GM21423 (cell line): ENCODE results near the gene ZNF124.
"Not testable (repeated sequence)": the region's sequence is repeated elsewhere in the genome, so short reads cannot be mapped to it uniquely, and the experiment has no call there.

Source experiments
- ATAC-seq: cut with Tn5 transposase; IDR thresholded peaks from one replicate; pipeline ENCODE4 v1.9.1; 2021; ENCODE audit warnings: mild to moderate bottlenecking, moderate library complexity; ENCODE audit not compliant: unreplicated experiment

Gene ZNF124

DNA sequence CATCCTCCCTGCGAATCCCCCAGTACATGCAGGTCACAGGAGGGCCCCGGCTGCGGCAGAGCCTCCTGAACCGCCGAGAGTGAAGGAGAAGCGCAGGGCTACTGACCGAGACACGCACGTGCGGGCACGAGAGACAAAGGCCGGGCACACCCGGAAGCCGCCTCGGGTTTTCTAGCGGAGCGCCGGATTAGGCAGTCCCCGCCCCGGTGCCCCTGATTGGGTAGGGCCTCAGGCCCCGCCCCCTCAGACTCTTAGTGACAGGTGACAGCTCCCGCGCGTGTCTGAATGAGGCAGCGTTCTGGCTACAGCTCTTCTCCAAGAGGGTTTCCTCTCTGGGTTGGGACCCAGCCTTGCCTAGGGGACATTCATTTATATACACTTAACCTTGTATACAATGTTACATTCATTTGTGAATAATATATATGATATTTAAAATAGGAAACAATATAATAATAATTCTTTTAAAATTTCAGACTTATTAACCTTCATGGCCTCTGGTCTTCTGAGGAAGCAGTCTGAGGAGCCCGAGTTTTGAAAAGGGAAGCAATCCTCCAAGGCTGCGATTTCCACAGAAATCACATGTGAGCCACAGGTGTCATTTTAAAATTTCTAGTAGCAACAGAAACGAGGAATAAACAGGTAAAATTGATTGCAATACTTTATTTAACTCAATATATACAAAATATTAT is at the start of gene ZNF124:
ZNF124 (minus strand) TSS at position 146 of the 689 bp plus-strand sequence; CDS start at position 3, 143 bp downstream.
- ATAC-seq, result peak; percentile 98

- ATAC-seq, result not testable (repeated sequence)
Measured at GRCh38 chr1:247220280-247220679, 48.5 kb upstream of the ZNF124 start.

DNA sequence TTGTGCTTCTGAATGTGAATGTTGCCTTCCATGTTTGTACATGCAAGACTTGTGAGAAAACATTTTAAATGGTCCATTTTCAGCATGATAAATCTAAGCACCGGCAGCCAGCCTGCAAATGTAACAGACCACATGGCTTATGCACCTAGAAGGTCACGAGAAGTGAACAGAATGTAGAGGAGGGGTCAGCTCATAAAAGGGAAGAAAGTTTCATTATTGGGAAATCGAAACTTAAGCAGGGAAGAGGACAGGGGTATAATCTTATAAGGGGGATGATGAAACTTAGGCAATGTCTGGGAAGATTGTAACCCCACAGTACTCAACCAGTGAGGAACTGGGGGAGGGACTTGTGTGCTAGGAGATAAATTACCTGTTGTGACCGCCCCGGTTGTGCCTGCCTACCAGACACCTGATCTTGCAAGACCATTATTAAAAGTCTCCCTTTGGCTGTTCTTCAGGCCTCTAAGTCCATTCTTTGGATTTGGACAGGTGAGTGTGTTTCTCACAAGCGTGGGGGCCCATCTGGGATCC is 46.4 kb upstream of the ZNF124 start:
- no peak for ATAC-seq

GRCh38 chr1:247216261-247216660 is 44.4 kb upstream of the ZNF124 start:
- no peak for ATAC-seq

DNA sequence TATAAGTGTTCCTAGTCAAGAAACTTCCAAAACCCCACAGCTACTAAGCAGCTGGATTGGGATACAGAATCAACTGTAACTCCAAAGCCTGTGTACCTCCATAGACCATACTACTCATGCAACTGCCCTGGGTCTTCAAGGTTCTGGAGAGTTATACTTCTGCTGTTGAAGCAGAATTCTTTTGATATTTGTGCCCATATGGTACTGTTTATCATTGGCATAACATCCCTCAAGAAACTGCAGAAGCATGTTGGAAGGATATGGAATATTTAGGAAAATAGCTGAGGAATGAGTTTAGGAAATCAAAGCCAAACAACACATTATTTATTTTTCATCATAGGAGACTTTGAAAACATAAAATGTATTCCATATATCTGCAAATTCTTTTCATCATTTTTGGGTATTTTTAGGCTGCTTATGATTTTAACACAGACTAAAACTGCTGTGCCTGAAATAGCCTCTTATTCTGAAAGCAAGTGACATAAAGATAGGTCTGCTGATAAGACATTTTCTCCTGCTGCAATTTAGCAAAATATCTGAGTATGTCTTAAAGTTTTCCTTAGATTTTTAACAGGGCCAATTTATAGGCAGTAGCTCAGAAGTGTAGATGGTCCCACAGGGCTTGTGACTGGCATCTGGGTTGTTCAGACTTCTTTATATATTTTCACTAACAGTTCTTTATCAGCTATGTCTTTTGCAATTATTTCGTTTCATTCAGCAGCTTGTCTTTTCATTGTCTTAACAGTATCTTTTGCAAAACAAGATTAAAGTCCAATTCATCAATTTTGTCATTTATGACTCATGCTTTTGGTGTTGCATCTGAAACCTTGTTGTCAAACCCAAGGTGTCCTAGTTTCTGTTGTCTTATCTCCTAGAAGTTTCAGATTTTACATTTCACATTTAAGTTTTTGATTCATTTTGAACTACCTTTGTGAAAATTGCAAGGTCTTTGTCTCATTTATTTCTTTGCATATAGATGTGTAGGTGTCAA is 41.1 kb upstream of the ZNF124 start:
- ATAC-seq, result no peak

GRCh38 chr1:247212012-247212411 is 40.2 kb upstream of the ZNF124 start:
- ATAC-seq, result peak; percentile 58

DNA sequence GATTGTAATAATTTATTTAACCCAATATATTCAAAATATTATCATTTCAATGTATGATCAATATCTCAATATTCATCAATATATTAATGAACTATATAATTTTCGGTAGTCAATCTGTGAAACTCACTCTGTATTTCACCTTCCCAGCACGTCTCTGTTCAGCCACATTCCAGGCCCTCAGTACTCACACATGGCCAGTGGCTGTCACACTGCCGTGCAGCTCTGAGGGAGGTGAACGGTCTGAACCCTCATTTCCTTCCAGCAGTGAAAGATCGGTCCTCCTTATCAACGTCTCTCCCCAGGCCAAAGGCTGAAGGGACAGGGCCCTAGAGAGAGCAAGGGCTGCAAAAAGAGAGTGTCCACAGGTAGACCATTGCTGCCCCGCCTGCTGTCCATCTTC is 39.5 kb upstream of the ZNF124 start:
- ATAC-seq, result no peak

DNA sequence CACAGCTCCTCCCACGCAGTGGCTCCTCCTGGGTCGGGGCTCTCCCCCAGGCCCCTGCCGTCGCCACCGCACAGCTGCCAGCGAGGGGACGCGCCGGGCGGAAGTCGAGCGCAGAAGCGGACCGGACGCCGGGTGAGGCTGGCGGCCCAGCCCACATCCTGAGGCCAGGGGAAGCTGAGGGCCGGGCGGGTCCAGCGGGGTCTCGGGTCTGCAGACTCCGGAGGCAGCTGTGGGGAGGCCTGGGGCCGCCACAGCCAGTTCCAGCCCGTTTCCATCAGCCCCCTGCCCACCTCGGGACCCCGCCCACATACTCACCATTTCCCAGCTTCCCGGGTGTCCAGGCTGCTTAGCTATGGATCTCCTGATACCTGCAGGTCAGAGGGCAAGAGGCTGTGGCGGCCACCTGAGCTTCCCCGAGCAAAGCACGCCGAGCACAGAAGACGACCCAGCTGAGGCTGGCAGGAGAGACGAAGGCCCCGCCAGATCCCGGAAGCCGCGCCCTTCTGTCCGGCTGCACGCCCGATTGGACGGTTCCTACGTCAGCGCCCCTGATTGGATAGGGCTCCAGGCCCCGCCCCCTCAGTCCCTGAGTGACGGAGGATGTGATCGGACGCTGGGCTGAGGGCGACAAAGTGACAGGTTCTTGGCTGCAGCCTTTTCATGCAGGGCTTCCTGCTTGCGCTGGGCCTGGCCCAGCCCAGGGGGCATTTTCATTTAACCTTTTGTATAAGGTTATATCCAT is 38.7 kb upstream of the ZNF124 start:
- peak; percentile 88 for ATAC-seq

DNA sequence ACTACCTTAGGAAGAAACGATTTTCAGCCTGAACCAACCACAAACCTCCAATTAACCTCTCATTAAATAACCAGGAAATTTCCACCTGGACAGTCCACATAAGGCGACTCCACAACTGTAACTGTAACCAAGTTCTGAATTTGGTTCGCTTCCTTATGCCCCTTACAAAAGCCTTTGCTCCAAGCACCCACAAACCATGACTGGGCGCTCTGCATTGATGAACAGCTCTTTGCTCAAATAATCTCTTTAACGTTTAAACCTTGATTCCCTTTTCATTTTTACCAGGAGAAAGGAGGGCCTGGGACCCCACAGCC is 38.2 kb upstream of the ZNF124 start:
- ATAC-seq, result peak; percentile 0

DNA sequence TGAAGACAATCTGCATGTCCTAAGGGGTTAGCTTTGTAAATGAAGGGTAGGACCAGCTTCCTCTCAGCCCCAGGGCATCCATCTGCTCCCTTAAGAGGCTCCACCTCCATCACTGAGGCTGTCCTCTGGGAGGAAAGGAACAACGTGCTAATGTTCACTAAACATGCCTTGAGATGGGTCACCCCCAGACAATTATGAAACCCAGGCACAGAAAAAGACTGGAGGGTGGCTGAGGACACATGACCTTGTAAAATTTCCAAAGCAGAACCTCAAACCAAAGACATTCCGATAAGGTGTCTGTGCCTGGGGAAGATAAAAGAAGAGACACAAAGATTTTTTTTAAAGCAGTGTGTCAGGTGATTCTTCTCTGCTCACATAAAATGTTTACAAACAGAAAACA is 37.6 kb upstream of the ZNF124 start:
- no peak for ATAC-seq

DNA sequence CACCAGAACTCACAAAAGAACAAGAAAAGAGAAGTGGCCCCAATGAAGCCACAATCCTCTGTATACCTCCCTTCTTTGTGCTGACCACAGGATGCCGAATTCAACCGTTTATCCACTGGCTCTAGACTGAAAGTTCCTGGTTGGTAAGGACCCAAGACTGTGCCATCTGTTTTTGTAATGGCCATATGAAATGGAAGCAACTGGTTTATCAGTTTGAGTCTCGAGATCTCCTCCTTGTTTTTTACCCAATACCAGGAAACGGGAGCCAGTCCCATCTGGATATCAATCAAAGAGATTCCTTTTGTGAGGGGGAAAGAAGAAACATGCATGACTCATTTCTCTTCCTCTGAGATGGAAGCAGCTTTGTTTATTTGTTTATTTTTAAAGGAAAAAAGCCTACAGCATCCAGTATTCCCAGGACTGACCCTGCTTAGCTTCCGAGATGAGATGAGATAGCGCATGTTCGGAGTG is 32.4 kb upstream of the ZNF124 start:
- no peak for ATAC-seq

GRCh38 chr1:247198781-247199180 is 27.0 kb upstream of the ZNF124 start:
- ATAC-seq, result no peak

DNA sequence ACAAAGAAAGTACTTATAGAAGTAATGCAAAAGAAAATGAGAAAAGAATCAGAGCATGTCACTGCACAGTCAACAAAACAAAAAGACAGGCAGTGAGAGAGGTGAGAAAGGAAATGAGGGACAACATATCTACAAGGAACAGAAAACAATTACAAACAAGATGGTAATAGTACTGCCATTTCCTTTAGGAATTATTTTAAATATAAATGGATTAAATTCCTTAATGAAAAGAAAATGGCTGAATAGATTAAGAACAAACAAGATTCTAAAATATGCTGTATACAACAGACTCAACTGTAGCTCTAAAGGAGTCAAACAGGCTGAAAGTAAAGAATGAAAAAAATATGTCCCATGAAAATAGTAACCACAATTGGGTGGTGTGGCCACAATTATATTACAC is 22.1 kb upstream of the ZNF124 start:
- no peak for ATAC-seq

- ATAC-seq, result no peak
Measured at GRCh38 chr1:247189981-247190798, 18.4 kb upstream of the ZNF124 start.

DNA sequence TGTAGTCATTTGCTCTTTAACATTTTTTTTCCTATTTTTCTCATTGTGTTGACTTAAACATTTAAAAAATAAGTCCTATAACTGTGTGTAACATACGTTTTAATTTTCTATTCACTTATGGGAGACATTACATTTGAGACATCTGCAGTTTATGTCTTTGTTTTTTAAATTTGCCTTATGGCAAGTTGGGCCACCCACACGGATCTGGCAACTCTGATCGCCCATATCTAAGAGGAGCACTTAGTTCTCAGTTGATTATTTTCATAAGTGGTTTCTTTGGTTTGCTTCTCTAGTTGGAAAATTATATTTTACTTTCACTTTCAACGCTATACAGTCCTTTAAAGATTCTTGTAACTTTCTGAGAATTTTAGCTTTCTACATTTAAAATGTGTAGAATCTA is 13.8 kb upstream of the ZNF124 start:
- ATAC-seq, result no peak

- no peak for ATAC-seq
Measured at GRCh38 chr1:247184254-247184653, 12.4 kb upstream of the ZNF124 start.

- ATAC-seq, result no peak
Measured at GRCh38 chr1:247182994-247183393, 11.2 kb upstream of the ZNF124 start.

- no peak for ATAC-seq
Measured at GRCh38 chr1:247180581-247180980, 8.8 kb upstream of the ZNF124 start.

DNA sequence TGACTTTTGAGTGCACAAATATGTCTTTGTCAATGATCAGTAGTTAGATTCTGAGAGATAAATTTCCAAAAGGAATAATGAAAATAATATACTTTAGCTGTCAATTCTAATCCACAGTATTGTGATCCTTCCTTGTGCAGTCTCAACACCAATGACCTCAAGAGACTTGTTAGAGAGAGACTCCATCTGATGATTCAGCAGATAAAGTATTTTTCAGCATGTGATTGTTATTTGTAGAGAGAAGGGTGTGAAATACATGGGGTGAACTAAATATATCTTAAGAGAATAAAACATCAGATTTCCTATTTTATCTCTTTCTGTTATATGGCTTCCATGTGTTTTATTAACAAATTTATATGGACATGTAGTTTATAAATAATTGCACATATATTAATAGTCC is 5.9 kb upstream of the ZNF124 start:
- ATAC-seq, result no peak

GRCh38 chr1:247175458-247175857 is 3.6 kb upstream of the ZNF124 start:
- no peak for ATAC-seq
